ENCODE measurements around the gene KCNMB2. TPM values are rescaled to one million over a fixed set of nuclear protein-coding genes. Genes with fewer than 3 reads are reported as not detected.
"Not testable (repeated sequence)": the region's sequence is repeated elsewhere in the genome, so short reads cannot be mapped to it uniquely, and the experiment has no call there.

Gene KCNMB2
- total RNA-seq, 1 donor from 2014 or later, result not detected

- DNase-seq (ENCODE audit: low spot score), result no peak
- no peak for ATAC-seq
These were observed 17.4 kb upstream of the KCNMB2 start for GRCh38 chr3:178518660-178519396.

- DNase-seq (ENCODE audit: low spot score) (no peak), ATAC-seq (no peak)
These were observed 16.5 kb upstream of the KCNMB2 start for GRCh38 chr3:178519701-178520100.

GRCh38 chr3:178520451-178520850 is 15.8 kb upstream of the KCNMB2 start:
- no peak for ATAC-seq
- no peak for DNase-seq (ENCODE audit: low spot score)

- ATAC-seq, result no peak
- DNase-seq (ENCODE audit: low spot score), result no peak
These were observed 13.8 kb upstream of the KCNMB2 start for GRCh38 chr3:178522200-178523052.

GRCh38 chr3:178525251-178525650 is 11.0 kb upstream of the KCNMB2 start:
- no peak for DNase-seq (ENCODE audit: low spot score)
- no peak for ATAC-seq

- DNase-seq (ENCODE audit: low spot score) (no peak), ATAC-seq (no peak)
These were observed 9.9 kb upstream of the KCNMB2 start for GRCh38 chr3:178526291-178526690.

GRCh38 chr3:178527981-178528380 is 8.3 kb upstream of the KCNMB2 start:
- DNase-seq (ENCODE audit: low spot score) (no peak), ATAC-seq (no peak)

- ATAC-seq (no peak), DNase-seq (ENCODE audit: low spot score) (no peak)
These were observed 6.5 kb upstream of the KCNMB2 start for GRCh38 chr3:178529606-178530225.

GRCh38 chr3:178532476-178532875 is 3.8 kb upstream of the KCNMB2 start:
- ATAC-seq, result no peak

GRCh38 chr3:178537122-178537705 is 978 bp downstream of the KCNMB2 start:
- DNase-seq (ENCODE audit: low spot score) (no peak), ATAC-seq (no peak)

More at GRCh38 chr3:178532476-178532875, 3.8 kb upstream of the KCNMB2 start:
- no peak for DNase-seq (ENCODE audit: low spot score)

GRCh38 chr3:178538056-178538455 is 1.8 kb downstream of the KCNMB2 start:
- DNase-seq (ENCODE audit: low spot score), result no peak
- ATAC-seq, result no peak

GRCh38 chr3:178540184-178540583 is 3.9 kb downstream of the KCNMB2 start:
- no peak for ATAC-seq
- no peak for DNase-seq (ENCODE audit: low spot score)

- ATAC-seq (no peak), DNase-seq (ENCODE audit: low spot score) (no peak)
These were observed 9.1 kb downstream of the KCNMB2 start for GRCh38 chr3:178545337-178545736.

- ATAC-seq (no peak), DNase-seq (ENCODE audit: low spot score) (no peak)
These were observed 9.8 kb downstream of the KCNMB2 start for GRCh38 chr3:178546079-178546478.

- not testable (repeated sequence) for DNase-seq (ENCODE audit: low spot score); ATAC-seq
These were observed 13.2 kb downstream of the KCNMB2 start for GRCh38 chr3:178549426-178549825.

GRCh38 chr3:178551916-178552321 is 15.7 kb downstream of the KCNMB2 start:
- ATAC-seq, result no peak

GRCh38 chr3:178558637-178559036 is 22.4 kb downstream of the KCNMB2 start:
- DNase-seq (ENCODE audit: low spot score), result no peak
- ATAC-seq, result no peak

More at GRCh38 chr3:178551916-178552321, 15.7 kb downstream of the KCNMB2 start:
- DNase-seq (ENCODE audit: low spot score), result no peak

GRCh38 chr3:178560759-178561158 is 24.5 kb downstream of the KCNMB2 start:
- no peak for ATAC-seq
- no peak for DNase-seq (ENCODE audit: low spot score)

GRCh38 chr3:178561239-178561638 is 25.0 kb downstream of the KCNMB2 start:
- ATAC-seq (no peak), DNase-seq (ENCODE audit: low spot score) (no peak)

GRCh38 chr3:178562143-178562946 is 26.1 kb downstream of the KCNMB2 start:
- DNase-seq (ENCODE audit: low spot score) (no peak), ATAC-seq (no peak)

GRCh38 chr3:178562947-178563232 is 26.7 kb downstream of the KCNMB2 start:
- ATAC-seq (no peak), DNase-seq (ENCODE audit: low spot score) (no peak)

All from left lobe of liver (tissue), 2 donors.